ENCODE data around the gene WWOX. TPM values are rescaled to one million over a fixed set of nuclear protein-coding genes. Genes with fewer than 3 reads are reported as not detected.

Gene WWOX
- total and polyA plus RNA-seq, 3 donors from 2014 or later = 20.6 to 76.7 (median 64.1) TPM

GRCh38 chr16:78877114-78877655 is 777.7 kb downstream of the WWOX start:
- no peaks in the 10 kb centered on the region for H3K4me1 ChIP-seq
- no peaks in the 10 kb centered on the region for H3K36me3 ChIP-seq (ENCODE audit: low read depth, missing control alignments)
- no peaks in the 10 kb centered on the region for H3K9me3 ChIP-seq
- no peaks in the 10 kb centered on the region for H3K27me3 ChIP-seq
- DNase-seq = no peak
- no peak overlapping the region for H3K4me3 ChIP-seq
- 57 to 58% methylated on average over 6 of the region's 6 CpGs for WGBS, 2 donors
- peak overlapping the region in 1 of 2 donors; percentile 27 for H3K27ac ChIP-seq
- intact Hi-C loops (cut with DNase I; ENCODE audit: low total_unique reads) = no loop called here
- TF ChIP-seq POLR2A (IDR thresholded peaks at IDR 0.05) (no peak), CTCF (IDR thresholded peaks at IDR 0.05) (no peak)

- H3K27me3 ChIP-seq = no peaks in the 10 kb centered on the region
- H3K4me1 ChIP-seq = no peaks in the 10 kb centered on the region
- H3K4me3 ChIP-seq = no peak overlapping the region
- no peaks in the 10 kb centered on the region for H3K9me3 ChIP-seq
- H3K36me3 ChIP-seq (ENCODE audit: low read depth, missing control alignments) = no peaks in the 10 kb centered on the region
- H3K27ac ChIP-seq = no peak overlapping the region
- DNase-seq = no peak
- intact Hi-C loops (cut with DNase I; ENCODE audit: low total_unique reads) = no loop called here
- TF ChIP-seq CTCF (IDR thresholded peaks at IDR 0.05) = no peak
- TF ChIP-seq POLR2A (IDR thresholded peaks at IDR 0.05) = no peak
These were observed 779.1 kb downstream of the WWOX start for GRCh38 chr16:78878570-78878969.

GRCh38 chr16:78879011-78879410 is 779.6 kb downstream of the WWOX start:
- TF ChIP-seq CTCF (IDR thresholded peaks at IDR 0.05) = no peak
- 65 to 81% methylated on average over 5 of the region's 5 CpGs for WGBS, 2 donors

DNA sequence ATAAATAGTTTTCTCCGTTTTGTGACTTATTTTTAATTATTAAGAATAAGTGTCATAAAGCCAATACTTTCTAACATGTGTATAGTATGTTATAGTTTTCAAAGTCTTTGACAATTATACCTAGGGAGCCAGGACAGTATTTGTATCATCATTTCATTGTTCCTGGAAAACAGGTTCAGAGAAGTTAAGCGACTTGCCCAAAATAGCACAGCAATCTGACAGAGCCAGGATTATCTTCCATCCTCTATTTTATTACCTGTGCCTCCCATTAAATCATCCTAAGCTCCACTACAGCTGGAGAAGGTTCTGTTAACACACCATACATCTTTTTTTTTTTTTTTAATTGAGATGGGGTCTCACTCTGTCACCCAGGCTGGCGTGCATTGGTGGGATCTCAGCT is 782.7 kb downstream of the WWOX start:
- H3K27ac ChIP-seq = no peak overlapping the region
- 90 to 94% methylated on average over 3 of the region's 3 CpGs for WGBS, 2 donors
- H3K36me3 ChIP-seq (ENCODE audit: low read depth, missing control alignments) = no peaks in the 10 kb centered on the region
- TF ChIP-seq POLR2A (IDR thresholded peaks at IDR 0.05) (no peak), CTCF (IDR thresholded peaks at IDR 0.05) (no peak)
- DNase-seq = no peak
- intact Hi-C loops (cut with DNase I; ENCODE audit: low total_unique reads) = no loop called here
- no peaks in the 10 kb centered on the region for H3K9me3 ChIP-seq
- H3K4me1 ChIP-seq = no peaks in the 10 kb centered on the region
- H3K27me3 ChIP-seq = no peaks in the 10 kb centered on the region
- no peak overlapping the region for H3K4me3 ChIP-seq

More at GRCh38 chr16:78879011-78879410, 779.6 kb downstream of the WWOX start:
- DNase-seq = no peak
- Histone ChIP-seq H3K4me1 (no peaks in the 10 kb centered on the region), H3K27ac (no peak overlapping the region), H3K36me3 (ENCODE audit: low read depth, missing control alignments) (no peaks in the 10 kb centered on the region), H3K4me3 (no peak overlapping the region), H3K9me3 (no peaks in the 10 kb centered on the region), H3K27me3 (no peaks in the 10 kb centered on the region)
- intact Hi-C loops (cut with DNase I; ENCODE audit: low total_unique reads) = no loop called here

DNA sequence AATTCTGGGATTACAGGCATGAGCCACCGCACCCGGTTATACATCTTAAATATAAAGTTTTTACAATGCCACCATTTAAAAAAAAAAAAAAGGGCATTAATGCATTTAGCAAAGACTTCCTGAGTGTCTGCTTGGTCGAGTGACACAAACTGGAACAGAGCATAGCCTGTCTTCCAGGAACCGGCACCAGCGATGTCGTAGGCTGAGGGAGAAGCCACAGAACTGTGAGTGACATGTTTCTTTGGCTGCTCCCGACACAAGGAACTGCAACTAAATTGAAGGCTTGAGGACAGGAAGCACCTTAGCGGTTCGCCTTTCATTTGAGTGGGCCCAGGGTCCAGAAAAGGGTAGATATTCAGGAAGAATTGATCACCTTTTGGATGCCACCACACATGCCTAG is 783.3 kb downstream of the WWOX start:
- no peaks in the 10 kb centered on the region for H3K36me3 ChIP-seq (ENCODE audit: low read depth, missing control alignments)
- H3K4me3 ChIP-seq = no peak overlapping the region
- H3K4me1 ChIP-seq = no peaks in the 10 kb centered on the region
- no peak overlapping the region for H3K27ac ChIP-seq
- intact Hi-C loops (cut with DNase I; ENCODE audit: low total_unique reads) = no loop called here
- DNase-seq = no peak
- TF ChIP-seq CTCF (IDR thresholded peaks at IDR 0.05) (no peak), POLR2A (IDR thresholded peaks at IDR 0.05) (no peak)
- no peaks in the 10 kb centered on the region for H3K27me3 ChIP-seq
- WGBS, 2 donors = 80 to 89% methylated on average over 9 of the region's 9 CpGs
- H3K9me3 ChIP-seq = no peaks in the 10 kb centered on the region
